Ureter (tissue), 1 donor: ENCODE data around the gene ANKRD34A. TPM values are rescaled to one million over a fixed set of nuclear protein-coding genes. Genes with fewer than 3 reads are reported as not detected.
A peak's percentile ranks its signal among the peaks of the same experiment; 100 is the strongest.

Source experiments
- DNase-seq: peaks from one replicate; pipeline ENCODE4 v3.0.0-alpha.2; 2020; ENCODE audit warnings: low spot score
- total RNA-seq: library from RNA; stranded (reverse); gene quantifications from one replicate; pipeline ENCODE4 v1.2.4, GENCODE V29; 2023
- donor health status: DM: yes; HTN: yes; CAD: no.

The ANKRD34A gene
- total RNA-seq, result 0.47 TPM

DNA sequence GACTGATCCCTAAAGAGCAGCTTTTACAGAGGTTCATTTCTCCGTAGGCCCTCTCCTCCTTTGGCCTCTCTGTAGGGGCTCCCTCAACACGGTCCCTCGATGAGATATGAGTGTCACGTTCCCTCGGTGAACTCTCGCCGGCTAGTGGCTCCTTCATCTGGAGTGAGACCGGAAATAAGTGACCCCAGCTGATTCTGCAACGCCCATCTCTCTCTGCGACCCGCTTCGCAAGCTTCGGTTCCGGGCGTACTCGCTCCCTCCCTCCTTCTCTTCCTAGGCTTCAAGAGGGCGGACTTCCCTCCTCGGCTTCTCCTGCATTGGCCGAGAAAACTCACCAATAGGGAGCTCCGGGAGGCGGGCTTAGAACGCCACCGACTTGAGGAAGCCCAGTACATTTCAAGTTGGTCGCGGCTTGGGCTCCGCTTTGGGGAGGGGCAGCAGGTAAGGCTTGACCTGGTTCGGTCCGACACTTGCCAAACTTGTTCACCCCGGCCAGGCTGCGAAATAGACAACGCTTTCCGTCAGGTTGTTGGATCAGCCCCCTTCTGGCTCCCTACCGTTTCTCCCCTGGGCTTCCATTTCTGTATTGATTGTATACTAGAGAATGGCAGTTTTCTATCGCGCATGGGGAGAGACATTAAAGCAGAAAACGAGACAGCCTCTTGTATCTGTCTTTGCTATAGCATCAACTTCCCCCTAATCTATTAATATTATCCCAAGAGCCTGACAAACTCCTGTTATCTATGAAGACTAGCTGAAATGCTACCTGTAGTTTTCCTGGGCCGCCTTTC is at the start of gene ANKRD34A, which contains the start of gene POLR3GL:
TSS of gene ANKRD34A (minus strand) at position 248 of the 791 bp plus-strand sequence. CDS start 2,816 bp downstream, outside the sequence.
TSS of gene POLR3GL (plus strand) at position 363 of the 791 bp plus-strand sequence. CDS start 10,176 bp downstream, outside the sequence.
- peak; percentile 96 for DNase-seq

DNA sequence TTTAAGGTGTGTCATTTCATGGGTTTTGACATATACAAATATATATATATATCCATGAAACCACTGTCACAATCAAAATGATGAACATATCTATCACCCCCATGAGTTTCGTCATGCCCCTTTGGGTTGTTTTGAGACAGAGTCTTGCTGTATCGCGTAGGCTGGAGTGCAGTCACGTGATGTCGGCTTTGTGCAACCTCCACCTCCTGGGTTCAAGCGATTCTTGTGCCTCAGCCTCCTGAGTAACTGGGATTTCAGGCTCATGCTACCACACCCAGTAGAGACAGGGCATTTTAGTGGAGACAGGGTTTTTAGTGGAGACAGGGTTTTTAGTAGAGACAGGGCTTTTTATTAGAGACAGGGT is 49.2 kb upstream of the ANKRD34A start:
- DNase-seq, result no peak

DNA sequence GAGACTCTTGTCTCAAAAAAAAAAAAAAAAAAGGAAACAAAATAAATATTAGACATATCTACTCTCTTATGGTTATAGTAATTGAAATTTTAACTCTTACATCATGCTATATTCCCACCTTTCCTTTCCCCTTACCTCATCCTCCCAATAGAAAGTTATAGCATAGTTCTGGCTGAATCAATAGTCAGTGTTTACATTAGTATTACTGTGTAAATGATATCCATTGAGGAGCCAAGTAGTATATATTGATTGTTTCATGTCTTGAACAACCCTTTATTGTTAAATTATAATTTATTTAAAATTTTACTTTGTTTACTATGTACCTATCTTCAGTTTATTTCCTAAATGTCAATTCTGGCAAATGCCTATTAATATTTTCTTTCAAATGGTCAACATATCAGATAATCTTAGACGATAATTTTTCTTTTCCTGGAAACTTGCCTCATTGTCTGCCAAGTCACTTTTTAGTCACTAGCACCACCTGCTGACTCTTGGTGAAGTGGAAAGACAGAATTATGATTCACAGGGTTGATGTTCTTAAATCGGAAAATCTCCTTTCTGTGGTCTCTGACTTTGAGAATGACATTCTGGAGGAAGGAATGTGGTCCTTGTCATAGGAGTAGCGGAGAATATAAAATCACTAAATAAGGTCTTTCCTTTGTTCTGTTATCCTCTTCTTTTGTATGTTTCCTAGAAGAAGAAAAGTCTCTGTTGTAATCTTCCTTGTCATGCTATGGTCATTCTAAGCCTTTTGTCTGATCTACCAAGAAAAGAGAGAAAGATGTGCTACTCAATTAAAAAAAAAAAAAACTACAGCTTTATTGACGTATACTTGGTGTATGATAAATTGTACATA is 48.6 kb upstream of the ANKRD34A start:
- no peak for DNase-seq

DNA sequence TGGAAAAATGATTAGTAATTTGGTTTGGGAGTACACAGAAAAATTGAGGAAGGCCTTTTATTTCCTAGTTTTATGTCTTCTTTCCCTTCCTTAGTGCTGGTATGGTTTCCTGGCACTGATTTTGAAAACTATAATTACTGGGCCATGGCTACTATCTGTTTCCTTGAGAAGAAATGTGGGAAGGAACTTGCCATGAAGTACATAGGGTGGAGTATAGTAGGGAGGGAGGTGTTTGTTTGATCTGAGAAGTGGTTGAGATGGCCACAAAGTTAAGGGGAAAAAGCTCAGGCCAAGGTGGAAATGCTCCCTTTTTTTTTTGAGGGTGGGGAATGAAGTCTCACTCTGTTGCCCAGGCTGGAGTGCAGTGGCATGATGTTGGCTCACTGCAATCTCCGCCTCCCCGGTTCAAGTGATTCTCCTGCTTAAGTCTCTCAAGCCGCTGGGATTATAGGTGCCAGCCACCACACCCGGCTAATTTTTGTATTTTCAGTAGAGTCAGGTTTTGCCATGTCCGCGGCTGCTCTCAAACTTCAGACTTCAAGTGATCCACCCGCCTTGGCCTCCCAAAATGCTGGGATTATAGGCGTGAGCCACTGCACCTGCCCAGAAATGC is 45.9 kb upstream of the ANKRD34A start:
- no peak for DNase-seq

DNA sequence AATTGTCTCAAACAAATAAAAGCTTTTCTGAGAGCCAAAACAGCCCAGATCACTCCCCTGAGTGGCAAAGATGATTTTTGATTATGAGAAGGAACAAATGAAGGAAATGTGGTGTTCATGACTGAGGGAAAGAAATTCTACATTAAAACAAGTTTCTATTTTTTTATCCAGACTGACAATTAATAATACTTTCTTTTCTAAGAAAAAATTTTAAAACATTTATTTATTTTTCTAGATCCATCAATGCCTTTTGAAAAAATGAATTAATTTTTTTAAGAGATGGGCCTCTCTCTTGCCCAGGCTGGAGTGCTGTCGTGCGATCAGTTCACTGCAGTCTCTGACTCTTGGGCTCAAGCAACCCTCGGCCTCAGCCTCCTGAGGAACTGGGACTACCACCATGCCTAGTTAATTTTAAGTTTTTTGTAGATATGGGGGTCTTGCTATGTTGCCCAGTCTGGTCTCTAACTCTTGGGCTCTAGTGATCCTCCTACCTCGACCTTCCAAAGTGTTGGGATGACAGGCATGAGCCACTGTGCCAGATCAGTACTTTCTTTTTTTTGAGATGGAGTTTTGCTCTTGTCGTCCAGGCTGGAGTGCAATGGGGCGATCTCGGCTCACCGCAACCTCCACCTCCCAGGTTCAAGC is 43.2 kb upstream of the ANKRD34A start:
- DNase-seq, result no peak

DNA sequence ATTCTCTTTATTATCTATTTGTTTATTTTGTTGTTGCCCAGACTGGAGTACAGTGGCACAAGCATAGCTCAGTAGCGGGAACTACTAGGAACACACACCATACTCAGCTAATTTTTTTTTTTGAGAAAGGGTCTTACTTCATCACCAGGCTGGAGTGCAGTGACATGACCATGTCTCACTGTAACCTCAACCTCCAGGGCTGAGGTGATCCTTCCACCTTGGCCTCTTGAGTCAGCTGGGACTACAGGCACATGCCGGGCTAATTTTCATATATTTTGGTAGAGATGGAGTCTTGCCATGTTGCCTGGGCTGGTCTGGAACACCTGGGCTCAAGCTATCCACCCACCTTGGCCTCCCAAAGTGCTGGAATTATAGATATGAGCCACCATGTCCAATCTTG is 37.3 kb upstream of the ANKRD34A start:
- DNase-seq, result no peak

DNA sequence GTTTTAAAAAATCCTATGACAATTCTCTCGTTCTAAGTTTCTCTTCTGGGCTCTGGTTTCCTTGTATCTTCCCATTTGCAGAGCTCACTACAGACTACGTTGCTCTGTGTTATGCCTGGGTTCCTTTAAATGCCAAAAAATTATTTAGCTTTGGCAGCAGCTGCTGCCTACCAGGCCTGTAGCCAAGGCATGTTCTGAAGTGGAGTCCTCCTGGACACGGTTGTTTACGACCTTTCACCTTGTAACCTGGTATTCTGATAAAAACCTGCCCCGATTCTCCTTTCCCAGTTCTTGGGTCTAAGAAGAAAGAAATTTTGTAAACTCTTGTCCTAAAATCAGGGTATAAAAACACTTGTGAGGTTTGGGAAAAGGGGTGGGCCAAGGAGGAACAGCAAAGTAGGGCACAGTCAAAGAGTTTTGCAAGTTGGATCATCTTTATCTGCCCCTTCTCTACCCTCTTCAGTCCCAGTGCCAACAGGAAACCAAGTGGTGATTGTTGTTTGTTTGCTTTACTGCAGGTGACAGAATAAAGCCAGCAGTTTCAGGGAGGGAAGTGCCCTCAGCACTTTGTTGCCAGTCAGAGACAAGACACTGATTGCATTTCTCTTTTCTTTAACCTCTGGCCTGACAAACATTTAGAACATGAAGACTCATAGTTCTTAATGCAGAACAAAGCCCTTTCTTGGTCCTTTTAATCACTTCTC is 35.1 kb upstream of the ANKRD34A start:
- no peak for DNase-seq

DNA sequence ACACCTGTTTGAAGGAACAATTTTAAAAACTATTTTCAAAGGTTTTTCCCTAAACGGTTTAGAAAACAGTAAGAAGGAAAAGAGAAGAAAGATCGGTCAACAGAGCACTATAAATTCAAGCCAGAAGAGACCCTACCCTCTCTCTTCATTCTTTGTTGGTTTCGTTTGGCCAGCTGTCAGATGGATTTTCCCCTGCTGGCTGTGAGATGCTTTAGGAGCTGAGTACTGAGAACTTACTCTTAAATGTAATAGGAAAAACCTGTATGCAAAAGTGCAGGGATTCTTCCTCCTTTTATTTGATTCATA is 33.3 kb upstream of the ANKRD34A start:
- no peak for DNase-seq

DNA sequence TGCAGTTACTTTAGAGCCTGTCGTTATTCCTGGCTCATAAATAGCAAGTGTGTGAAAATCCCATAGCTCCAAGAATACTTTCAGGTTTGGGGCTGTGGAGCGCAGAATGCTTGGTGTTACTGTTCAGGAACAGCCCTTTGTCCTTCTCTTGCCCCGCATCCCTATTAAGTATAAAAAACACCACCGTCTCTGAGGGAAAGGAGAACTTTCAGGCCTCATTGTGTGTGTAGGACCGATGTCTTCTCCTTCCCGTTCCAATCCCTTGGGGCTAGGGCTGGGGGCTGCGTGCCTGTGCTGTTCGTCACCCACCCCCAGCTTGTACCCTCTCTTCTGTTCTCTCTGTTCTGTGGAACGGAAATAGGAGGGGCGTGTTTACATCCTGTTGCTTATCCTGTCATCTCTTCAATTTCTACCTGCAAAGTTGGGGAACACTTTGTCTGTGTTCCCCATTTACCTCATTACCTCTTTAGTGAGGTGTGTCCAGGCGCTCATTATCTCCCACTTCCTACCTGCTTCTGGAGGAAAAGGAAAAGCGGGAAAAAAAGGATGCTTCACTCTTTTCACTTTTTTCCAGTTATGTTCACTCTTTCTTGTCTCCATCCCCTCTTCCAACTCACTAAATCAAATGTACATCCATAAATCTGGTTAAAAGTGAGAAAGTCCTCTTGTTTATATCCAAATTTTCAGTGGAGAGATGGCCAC is 32.8 kb upstream of the ANKRD34A start:
- DNase-seq, result no peak

DNA sequence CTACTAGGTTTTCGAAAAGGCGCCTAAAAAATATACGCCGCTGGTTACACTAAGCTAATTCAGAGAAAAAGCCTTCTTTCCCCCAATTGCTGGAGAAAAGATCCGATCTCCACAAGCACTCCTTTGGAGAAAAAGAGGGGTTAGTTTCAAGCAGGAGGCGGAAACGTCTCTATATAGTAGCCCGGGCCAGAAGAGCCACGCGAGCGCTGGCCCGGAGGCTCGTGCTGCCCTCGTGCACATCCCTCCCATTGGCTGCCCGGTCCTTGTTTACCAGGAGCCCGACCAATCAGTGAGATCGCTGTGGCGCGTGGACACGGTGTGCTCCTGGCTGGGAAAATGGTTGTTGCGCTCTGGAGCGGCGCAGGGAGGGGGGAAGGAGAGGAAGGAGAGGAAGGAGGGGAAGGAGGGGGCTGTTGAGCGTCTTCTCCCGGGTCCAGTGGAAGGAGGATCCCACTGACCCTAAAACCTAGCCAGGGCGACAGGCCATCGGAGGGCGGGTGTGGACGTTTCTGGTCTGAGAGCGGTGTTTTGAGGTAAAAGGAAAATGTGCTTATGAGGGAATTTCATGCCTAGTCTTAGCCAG is 32.1 kb upstream of the ANKRD34A start, which contains the start of gene TXNIP:
TSS of gene TXNIP (minus strand) at position 147 of the 583 bp plus-strand sequence. CDS start 313 bp downstream, outside the sequence.
- peak; percentile 99 for DNase-seq

DNA sequence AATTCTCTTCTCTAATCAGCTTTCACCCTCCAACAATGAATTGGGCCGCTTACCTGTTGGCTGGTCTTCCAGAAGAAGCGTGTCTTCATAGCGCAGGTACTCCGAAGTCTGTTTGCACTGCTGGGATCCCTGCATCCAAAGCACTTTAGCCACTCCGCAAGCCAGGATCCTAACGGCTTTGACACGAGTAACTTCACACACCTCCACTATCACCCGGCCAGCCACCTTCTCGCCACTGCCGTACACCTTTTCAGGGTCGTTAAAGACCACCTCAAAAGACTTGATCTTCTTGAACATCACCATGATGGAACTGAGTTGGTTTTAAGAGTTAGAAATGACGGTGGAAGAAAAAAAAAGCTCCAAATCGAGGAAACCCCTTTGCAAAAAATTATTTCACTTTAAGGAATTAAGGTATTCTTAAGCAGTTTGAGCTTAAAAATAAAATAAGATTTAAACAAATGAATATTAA is 31.6 kb upstream of the ANKRD34A start:
- DNase-seq, result no peak

DNA sequence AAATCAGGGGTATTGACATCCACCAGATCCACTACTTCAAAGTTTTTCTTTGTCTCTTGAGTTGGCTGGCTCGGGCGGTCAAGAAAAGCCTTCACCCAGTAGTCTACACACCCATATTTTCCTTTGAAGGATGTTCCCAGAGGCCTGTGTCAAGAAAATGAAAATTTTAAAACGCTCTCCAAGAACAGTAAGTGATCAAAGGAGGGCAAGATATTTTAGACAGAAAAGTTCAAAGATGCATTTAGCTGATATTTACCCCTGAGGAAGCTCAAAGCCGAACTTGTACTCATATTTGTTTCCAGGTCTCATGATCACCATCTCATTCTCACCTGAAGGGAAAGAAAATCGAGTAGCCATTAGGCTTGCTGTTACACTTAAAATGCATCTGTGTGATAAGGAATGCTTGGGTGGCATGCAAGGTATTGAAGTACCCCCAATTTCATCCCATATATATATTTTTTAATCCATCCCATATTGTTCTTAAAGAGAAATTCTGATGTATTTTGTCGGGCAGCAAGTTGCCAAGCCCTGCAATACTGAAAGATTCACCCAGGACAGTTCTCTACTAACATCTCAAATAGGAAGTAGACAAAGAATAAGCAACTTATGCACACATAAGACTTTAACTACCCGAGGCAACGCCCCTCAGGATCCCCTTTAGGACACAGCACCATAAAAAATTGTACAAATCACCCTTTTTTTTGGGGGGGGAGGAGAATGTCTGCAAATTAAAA is 30.9 kb upstream of the ANKRD34A start:
- no peak for DNase-seq

DNA sequence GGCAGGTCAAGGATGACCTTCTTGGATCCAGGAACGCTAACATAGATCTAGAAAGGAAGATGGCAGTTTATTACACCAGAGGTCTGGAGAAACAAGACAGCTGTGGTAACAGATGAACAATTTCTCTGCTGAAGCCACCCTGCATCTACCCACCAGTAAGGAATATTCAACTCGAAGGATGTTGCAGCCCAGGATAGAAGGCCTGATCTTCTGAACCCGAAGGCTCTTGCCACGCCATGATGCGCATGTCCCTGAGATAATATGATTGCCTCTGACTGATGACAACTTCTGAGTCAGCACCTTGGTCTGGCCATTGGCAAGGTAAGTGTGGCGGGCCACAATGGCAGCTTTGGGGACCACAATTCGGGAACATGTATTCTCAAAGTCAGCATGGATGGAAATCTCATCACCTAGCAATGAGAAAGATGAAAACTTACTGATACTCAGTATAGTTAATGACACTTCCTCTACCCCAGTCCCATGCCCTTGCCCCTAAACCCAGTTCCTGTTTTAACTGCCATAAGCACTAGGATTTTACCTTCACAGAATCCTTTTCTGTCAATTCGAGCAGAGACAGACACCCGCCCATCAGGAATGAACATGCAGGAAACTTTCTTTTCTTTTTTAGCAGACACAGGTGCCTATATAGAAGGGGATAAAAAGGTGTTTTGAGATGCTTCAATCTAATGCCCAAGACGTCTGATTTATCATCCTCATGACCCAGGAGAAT is 30.2 kb upstream of the ANKRD34A start:
- no peak for DNase-seq

DNA sequence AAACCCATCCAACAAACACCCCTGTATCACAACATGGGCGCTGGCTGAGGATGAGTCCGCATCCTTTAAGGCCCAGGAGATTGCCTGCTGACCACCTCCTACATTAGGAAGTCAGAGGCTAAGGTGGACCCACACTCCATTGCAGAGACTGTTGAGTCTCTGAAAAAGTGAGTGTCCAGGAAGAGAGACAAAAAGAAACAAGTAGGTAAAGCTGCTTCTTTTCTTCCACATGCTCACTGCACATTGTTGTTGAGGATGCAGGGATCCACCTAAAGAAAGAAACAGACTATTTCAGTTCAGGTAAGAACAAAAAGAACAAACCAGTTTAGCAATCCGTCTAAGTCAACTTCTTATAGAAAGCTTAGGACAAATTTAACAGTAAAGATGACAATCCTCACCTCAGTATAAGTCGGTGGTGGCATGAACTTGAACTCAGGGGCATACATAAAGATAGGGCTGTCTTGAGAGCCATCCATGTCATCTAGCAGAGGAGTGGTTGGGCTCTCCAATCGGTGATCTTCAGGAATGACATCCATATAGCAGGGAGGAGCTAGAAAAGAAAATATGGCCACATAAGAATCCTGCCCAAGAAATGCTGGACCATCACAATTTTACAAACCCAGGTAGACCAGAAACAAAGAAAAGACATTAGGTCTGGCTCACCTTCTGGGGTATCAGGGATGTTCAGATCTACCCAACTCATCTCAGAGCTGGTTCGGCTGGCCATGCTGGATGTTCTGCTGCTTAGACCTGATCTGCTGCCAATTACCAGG is 29.4 kb upstream of the ANKRD34A start:
- no peak for DNase-seq

DNA sequence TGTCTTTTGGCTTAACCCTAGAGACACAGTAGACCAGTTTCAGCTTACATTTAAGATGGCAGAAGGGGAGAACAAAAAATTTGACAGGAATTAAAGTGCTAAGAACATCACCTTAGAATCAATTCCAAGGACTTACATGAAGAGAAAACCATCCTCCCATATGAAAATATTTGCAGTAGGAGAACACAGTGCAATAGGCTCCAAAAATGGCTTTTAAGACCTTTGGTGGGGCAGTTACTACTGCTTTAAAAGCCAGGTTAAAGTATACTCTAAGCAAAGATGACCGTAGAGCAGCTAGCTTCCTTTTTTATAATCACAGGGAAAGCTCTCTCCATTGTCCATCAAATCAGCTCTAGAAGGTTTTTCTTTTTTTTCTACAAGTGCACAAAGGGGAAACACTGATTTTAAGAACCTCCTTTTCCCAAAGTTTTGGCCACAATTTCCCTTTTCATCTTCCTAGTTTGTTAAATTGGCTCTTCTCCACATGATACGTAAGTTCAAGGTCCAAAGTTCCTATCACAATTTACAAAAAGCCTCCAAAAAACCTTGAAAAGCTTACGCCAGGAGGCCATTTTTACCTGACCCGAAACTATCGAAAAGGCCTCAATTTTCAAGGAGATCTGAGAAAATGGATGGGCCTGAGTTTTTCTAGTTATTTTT is 28.7 kb upstream of the ANKRD34A start:
- no peak for DNase-seq

DNA sequence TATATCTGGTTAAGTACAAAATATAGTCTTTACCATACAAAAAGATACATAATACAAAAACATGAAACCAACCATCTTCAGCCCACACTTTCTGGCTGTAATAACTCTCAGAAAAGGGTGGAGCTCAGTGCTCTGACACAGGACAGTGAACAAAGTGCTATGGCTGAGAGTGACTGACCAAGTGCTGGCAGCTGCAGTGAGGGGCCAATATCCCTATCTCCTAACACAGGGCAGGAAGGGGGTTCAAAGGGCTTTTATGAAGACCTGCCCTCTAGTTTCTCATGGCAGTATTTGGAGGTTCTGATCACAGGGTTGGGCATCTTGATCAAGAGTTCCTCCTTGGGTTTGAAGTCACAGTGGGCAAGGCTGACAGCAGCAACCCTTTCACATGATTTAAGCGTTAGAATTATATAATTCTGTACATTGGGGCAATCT is 28.1 kb upstream of the ANKRD34A start:
- no peak for DNase-seq

DNA sequence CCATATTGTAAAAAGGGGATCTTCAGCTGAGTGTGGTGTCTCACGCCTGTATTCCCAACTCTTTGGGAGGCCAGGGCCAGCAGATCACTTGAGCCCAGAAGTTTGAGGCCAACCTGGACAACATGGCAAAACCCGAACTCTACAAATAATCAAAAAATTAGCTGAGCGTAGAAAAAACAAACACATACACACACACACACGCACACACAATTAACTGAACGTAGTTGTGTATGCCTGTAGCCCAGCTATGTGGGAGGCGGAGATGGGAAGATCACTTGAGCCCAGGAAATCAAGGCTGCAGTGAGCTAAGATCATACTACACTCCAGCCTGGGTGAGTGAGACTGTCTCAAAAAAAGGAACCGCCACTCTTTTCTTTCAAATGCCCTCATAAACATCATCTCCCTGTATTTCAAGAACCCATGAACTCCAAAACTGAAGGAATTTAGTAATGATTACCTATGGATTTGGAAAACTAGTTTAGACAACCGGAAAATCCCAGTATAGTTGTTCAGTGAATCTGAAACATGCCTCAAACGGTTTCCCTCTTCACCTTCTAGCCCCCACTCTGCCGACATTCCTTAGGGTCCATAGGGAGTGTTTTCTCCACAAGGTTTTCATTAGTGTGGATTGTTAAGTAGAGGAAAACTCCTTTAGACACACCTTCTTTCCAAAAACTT is 27.5 kb upstream of the ANKRD34A start:
- DNase-seq, result no peak
